ENCODE results near the gene WDR46.

DNA sequence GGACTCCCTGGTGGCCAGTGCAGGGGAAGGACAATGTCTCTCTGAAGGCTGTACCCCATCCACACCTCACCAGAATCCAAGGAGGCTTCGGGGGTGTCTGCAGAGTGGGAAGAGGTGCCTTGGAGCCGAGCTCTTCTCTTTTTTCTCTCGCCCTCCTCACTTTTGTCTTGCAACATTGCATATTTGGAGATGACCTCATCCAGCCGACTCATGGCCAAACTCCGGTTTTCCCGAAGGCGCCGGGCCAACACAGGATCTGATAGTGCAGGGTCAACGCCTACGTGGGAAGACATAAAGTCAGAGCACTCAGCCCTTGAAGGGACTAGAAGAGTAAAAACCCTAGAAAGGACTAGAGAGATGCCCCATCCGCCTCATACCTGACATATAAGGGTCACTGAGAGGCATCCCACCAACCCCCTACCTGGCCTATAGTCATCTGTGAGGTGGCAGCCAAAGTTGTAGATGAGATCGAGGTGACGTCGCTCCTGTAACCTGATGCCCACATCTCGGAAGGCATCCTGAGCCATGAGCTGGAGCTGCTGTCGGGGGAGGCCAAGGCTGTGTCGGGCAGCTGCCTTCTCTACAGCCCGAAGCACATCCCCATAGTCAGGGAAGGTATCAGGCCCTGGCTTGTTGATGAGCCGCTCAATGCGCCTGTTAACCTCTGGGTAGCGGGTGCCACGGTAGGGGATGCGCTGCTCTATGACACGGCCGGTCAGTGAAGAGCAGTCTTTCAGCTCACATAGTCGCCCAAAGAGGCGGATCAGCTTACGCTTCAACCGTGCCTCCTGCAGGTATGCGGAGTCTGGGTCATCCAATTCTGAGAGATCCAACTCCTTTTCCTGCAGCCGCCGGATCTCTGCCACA is 31.5 kb upstream of the WDR46 start:
- TF ChIP-seq CTCF (IDR thresholded peaks at IDR 0.05; ENCODE audit: low read length), result no peak
- TF ChIP-seq EZH2phosphoT487 (IDR thresholded peaks at IDR 0.05; ENCODE audit: low read length), result no peak
- TF ChIP-seq EZH2 (optimal IDR thresholded peaks at IDR 0.05; ENCODE audit: low read depth, low read length), result no peak
